T-helper 2 cell treated with Interferon-gamma antibody and Interleukin-4, amounts not matched to agents 100 ng/mL and 5 ng/mL, for 36 hours (primary cell): ENCODE data around the gene WWOX. TPM values are rescaled to one million over a fixed set of nuclear protein-coding genes. Genes with fewer than 3 reads are reported as not detected.
"Not testable (repeated sequence)": the region's sequence is repeated elsewhere in the genome, so short reads cannot be mapped to it uniquely, and the experiment has no call there.

Experiments
- intact Hi-C: fragments of 100-400 bp; cut with micrococcal nuclease; formaldehyde crosslinking; loops from one replicate; pipeline ENCODE4 v1.15.1; 2023
- total RNA-seq: library from RNA; stranded (reverse); gene quantifications from 2 replicates; pipeline ENCODE4 v1.2.3, GENCODE V29; 2022

WWOX gene
- 26.3 and 30.6 TPM in 2 replicates for total RNA-seq

DNA sequence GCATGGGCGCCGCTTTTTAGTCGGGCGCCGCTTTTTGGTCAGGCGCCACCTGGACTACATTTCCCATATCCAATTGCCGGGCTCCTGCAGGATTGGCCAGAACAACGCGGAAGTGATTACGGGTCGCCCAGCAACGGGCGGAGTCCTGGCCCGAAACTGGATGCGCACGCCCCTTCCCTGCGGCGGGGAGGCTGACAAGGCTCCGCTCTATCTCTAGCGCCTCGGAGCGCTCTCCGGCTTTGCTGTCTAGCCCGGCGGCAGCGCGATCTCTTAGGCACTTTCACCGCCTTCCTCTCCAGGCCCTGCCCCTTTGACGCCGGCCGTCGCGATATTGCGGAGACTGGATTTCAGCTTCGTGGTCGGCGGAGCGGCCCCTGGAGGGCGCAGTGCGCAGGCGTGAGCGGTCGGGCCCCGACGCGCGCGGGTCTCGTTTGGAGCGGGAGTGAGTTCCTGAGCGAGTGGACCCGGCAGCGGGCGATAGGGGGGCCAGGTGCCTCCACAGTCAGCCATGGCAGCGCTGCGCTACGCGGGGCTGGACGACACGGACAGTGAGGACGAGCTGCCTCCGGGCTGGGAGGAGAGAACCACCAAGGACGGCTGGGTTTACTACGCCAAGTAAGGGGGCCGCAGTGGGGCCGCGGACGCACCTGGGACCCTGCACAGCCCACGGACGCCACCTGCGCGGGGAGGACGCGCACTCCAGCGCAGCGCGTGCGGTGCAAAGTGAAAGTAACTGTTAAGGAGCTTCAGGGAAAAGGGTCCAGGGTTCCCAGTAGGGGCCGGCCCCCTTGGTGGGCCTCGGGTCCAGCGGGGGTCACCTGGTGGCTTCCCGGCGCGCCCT is at the start of gene WWOX:
TSS of gene WWOX (plus strand) at position 384 of the 841 bp plus-strand sequence.
- intact Hi-C loops, result loop anchor here (1.0 to 2.0 kb wide), 5 partner anchors 65 to 1501 kb away; partner anchors contain the start of genes MAF and NUDT7

GRCh38 chr16:78050734-78051400 is 48.6 kb upstream of the WWOX start:
- intact Hi-C loops, result no loop called here

GRCh38 chr16:78057803-78058564 is 41.5 kb upstream of the WWOX start:
- intact Hi-C loops, result no loop called here

DNA sequence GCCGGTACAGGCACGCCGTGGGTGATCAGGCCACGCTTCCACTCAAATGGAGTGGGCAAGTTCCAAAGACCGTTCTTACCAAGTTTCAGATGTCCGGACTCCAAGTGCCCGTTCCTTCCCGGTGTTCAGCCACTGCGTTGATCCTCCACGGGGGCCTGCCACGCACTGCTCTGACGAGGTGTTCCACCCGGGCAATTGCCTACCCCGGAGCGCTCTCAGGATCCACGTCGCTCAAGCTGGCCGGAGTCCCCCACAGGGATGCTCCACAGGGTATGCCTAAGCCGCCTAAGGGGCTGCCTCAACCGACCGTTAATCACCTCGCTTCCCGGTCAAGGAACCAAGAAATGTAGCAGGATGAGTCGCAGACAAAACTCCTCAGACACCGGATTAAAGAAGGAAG is 39.6 kb upstream of the WWOX start:
- intact Hi-C loops, result not testable (repeated sequence)

- intact Hi-C loops, result no loop called here
Measured at GRCh38 chr16:78060295-78060694, 39.2 kb upstream of the WWOX start.

GRCh38 chr16:78060809-78061208 is 38.6 kb upstream of the WWOX start:
- intact Hi-C loops, result no loop called here

GRCh38 chr16:78065319-78065718 is 34.1 kb upstream of the WWOX start:
- intact Hi-C loops, result no loop called here

GRCh38 chr16:78069913-78070312 is 29.5 kb upstream of the WWOX start:
- intact Hi-C loops, result no loop called here

DNA sequence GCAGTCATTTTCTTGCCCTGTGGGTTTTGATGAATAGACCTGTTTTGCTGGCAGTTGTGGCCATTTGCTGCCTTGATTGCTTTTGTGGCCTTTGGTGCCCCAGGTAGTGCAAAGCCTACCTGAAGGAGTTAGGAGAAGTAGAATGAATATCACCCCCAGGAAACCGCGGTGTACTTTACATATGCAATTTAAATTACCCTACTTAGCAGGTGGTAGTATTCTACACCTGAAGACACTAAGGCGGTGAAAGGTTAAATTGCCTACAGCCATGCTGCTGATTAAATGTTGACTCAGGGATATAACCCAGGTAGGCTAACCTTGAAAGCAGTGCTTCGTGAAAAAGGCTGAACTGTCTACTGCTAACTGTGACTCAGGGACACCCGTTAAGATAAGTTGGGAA is 27.2 kb upstream of the WWOX start:
- intact Hi-C loops, result no loop called here

DNA sequence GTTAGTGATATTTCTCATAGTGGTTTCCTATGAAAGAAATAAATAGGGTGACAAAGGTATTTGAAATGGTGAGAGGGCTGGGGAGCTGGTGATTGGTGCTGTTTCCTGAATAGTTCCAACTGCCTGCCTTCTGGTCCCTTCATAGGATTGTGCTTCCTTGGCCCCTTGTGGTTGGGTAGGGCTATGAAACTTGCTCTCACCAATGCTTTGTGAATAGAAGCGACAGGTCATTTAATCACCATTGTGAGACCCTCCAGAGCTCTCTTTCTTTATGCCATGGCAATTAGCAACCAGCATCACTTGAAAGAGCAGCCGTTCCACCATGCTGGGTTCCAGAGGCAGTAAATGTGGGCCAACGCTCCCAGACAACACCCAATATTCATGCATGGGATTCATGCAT is 23.7 kb upstream of the WWOX start:
- intact Hi-C loops, result no loop called here

DNA sequence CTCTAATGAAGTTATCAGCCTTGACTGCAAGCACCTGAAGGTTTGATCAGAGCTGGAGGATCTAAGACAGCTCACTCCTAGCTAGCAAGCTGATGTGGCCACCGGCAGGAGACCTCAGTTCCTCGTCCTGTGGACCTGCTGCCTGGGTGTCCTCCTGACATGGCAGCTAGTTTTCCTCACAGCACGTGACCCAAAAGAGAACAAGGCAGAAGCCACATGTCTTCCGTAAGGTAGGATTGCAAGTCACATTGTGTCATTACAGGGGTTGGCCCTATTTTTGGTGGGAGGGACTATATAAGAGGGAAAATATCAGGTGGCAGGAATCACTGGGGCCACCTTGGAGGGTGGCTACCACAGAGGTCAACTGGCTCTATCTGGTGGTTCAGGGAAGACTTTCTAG is 18.1 kb upstream of the WWOX start:
- intact Hi-C loops, result no loop called here

GRCh38 chr16:78091419-78091818 is 8.0 kb upstream of the WWOX start:
- intact Hi-C loops, result no loop called here

DNA sequence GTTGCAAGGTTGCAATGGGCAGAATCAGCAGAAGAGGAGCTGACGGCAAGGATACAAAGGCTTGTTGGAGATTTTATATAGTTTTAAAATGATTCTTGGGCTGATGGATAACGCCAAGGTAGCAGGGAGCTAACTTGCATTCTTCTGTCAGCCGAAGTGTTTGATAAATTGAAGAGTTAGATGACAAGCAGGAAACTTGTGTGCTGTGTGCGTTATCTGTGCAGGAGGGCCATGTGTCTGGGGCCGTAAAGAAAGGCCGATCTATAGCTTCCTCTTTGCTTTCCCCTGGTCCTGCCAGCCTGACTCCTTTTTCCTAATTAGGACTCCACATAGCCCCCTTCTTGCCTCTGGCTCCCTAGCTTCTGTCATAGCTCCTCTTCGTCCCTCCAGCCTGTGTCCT is 6.7 kb upstream of the WWOX start:
- intact Hi-C loops, result no loop called here

GRCh38 chr16:78094166-78094565 is 5.3 kb upstream of the WWOX start:
- intact Hi-C loops, result no loop called here

DNA sequence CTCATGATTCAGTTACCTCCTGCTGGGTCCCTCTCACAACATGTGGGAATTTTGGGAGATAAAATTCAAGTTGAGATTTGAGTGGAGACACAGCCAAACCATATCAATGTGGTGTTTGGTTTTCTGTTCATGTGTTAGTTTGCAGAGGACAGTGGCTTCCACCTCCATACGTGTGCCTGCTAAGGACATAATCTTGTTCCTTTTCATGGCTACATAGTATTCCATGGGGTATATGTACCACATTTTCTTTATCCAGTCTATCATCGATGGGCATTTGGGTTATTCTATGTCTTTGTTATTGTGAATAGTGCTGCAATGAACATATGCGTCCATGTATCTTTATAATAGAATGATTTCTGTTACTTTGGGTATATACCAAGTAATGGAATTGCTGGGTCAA is 4.5 kb upstream of the WWOX start:
- intact Hi-C loops, result no loop called here

DNA sequence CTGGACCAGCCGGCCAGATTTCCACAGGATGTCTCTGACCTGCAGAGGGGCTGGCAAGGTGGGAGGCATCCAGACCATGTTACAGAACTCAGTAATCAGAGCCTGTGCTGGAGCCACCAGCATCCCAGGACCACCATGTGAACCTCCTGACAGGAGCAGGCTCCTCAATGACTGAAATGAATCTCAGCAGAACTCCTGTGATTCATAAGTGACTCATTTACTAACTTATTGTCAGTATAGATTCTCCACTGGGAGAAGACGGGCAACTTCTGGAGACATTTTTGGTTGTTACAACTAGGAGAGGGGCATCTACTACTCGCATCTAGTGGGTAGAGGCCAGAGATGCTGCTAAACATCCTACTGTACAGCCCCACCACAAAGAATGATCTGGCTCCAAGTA is 3.1 kb upstream of the WWOX start:
- intact Hi-C loops, result no loop called here

GRCh38 chr16:78097548-78097947 is 1.9 kb upstream of the WWOX start:
- intact Hi-C loops, result no loop called here

GRCh38 chr16:78098087-78098486 is 1.4 kb upstream of the WWOX start:
- intact Hi-C loops, result loop anchor here (2.0 kb wide), 2 partner anchors 63 to 423 kb away; no protein-coding TSS in a partner anchor

- intact Hi-C loops, result loop anchor here (1.0 to 2.0 kb wide), 5 partner anchors 64 to 1502 kb away; partner anchors contain the start of genes MAF and NUDT7
Measured at GRCh38 chr16:78098595-78099270, 721 bp upstream of the WWOX start.

DNA sequence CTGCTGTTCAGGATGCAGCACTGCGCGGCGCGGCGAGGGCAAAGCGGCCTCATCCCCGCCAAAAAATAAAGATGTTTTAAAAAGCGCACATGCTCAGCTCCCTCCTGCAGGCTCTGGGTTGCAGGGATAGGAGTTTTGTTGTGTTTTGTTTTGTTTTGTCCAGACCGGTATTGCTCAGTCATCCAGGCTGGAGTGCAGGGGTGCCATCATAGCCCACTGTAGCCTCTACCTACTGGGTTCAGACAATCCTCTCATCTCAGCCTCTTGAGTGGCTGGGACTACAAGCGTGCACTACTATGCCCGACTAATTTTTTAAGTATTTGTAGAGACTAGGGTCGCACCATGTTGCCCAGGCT is 636 bp downstream of the WWOX start:
- intact Hi-C loops, result no loop called here

DNA sequence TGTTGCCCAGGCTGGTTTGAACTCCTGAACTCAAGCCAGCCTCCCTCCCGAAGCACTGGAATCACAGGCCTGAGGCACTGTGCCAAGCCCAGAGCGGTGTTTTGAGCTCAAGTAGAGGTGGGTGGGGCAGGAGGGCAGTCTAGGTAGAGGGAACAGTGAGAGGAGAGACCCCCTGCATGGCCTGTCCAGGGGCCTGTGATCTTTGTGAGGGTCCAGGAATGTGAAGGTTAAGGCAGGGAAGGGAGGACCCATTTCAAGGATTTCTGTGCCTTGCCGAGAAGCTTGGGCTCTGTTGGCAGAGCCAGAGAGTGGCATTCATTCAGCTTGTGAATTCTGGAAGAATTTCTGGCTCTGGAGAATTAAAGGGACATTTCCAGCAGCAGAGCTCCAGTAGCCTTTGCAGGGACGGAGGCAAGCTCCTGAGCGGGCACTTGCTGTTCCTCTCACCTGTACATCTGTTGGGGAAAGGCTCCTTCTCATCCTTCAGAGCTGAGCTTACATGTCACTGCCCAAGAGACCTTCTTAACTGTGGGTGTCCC is 2.7 kb downstream of the WWOX start:
- intact Hi-C loops, result no loop called here
